ENCODE measurements around the gene SRSF10. TPM values are rescaled to one million over a fixed set of nuclear protein-coding genes. Genes with fewer than 3 reads are reported as not detected.

The SRSF10 gene
- total and polyA plus RNA-seq, 2 donors (not counting 1 experiment from before 2014, with no cell fraction given) = 93.5 to 113 TPM

DNA sequence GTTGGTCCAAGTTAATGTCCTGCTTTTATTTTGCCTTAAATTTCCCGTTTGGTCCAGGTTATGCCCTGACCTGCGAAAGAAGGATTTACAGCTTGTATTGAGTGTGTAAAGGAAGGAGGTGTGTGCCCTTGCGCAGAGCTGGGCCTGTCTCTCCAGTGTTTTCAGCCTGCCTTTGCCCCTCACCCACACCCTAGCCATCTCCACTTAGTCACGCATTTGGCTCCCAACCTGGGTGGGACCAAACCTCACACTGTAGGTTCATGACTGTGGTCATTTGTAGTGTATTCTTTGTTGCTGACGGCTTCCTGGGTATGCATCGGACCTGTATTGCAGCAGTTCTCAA lies 572 bp upstream of the SRSF10 start:
- Histone ChIP-seq H3K27me3 (ENCODE audit: control insufficient read depth, insufficient read depth, low read length) (no peaks in the 10 kb centered on the region), H3K9ac (ENCODE audit: insufficient read depth, low read length) (peak overlapping the region; percentile 100), H3K27ac (ENCODE audit: insufficient read depth, low read length) (peak overlapping the region; percentile 99), H3K9me3 (ENCODE audit: control insufficient read depth, insufficient read depth, low read depth, low read length) (no peaks in the 10 kb centered on the region), H3K4me1 (ENCODE audit: control insufficient read depth, extremely low read depth, insufficient read depth, low read length) (peaks cover 11% of the 10 kb centered on the region), H2AFZ (ENCODE audit: low read length) (peak overlapping the region; percentile 90), H3K79me2 (ENCODE audit: control insufficient read depth, insufficient read depth, low read length) (peaks cover 44% of the 10 kb centered on the region), H3K4me3 (replicated peaks in 1 of 4; ENCODE audit: control extremely low read depth in 1 of 4, insufficient read depth in 1 of 4, low read depth in 3 of 4, low read length in 4 of 4) (peak overlapping the region; percentile 53 to 99 (median 95)), H3K36me3 (ENCODE audit: control insufficient read depth, insufficient read depth, low read length) (no peaks in the 10 kb centered on the region), H4K20me1 (ENCODE audit: control insufficient read depth, extremely low read depth, insufficient read depth, low read length) (peaks cover 3% of the 10 kb centered on the region), H3K4me2 (ENCODE audit: extremely low read depth, insufficient read depth, low read length) (peak overlapping the region; percentile 84)
- no peak for TF ChIP-seq EZH2 (IDR thresholded peaks at IDR 0.05; ENCODE audit: low read length, missing control alignments)
- TF ChIP-seq, protein P1, sequence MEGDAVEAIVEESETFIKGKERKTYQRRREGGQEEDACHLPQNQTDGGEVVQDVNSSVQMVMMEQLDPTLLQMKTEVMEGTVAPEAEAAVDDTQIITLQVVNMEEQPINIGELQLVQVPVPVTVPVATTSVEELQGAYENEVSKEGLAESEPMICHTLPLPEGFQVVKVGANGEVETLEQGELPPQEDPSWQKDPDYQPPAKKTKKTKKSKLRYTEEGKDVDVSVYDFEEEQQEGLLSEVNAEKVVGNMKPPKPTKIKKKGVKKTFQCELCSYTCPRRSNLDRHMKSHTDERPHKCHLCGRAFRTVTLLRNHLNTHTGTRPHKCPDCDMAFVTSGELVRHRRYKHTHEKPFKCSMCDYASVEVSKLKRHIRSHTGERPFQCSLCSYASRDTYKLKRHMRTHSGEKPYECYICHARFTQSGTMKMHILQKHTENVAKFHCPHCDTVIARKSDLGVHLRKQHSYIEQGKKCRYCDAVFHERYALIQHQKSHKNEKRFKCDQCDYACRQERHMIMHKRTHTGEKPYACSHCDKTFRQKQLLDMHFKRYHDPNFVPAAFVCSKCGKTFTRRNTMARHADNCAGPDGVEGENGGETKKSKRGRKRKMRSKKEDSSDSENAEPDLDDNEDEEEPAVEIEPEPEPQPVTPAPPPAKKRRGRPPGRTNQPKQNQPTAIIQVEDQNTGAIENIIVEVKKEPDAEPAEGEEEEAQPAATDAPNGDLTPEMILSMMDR (conservative IDR thresholded peaks at IDR 0.05 in 1 of 2, IDR thresholded peaks at IDR 0.05 in 1 of 2; ENCODE audit: low read depth in 1 of 2, low read length in 2 of 2) = no peak
- DNase-seq (ENCODE audit: low read depth in 2 of 2) = peak; percentile 82 to 85

- TF ChIP-seq EZH2 (IDR thresholded peaks at IDR 0.05; ENCODE audit: low read length, missing control alignments) = no peak
- TF ChIP-seq, protein P1 (conservative IDR thresholded peaks at IDR 0.05 in 1 of 2, IDR thresholded peaks at IDR 0.05 in 1 of 2; ENCODE audit: low read depth in 1 of 2, low read length in 2 of 2) = no peak
- Histone ChIP-seq H2AFZ (ENCODE audit: low read length) (no peak overlapping the region), H3K4me3 (replicated peaks in 1 of 4; ENCODE audit: control extremely low read depth in 1 of 4, insufficient read depth in 1 of 4, low read depth in 3 of 4, low read length in 4 of 4) (peak overlapping the region; percentile 94 to 99 (median 96)), H3K4me2 (ENCODE audit: extremely low read depth, insufficient read depth, low read length) (peak overlapping the region; percentile 83), H3K79me2 (ENCODE audit: control insufficient read depth, insufficient read depth, low read length) (peaks cover 57% of the 10 kb centered on the region), H3K36me3 (ENCODE audit: control insufficient read depth, insufficient read depth, low read length) (no peaks in the 10 kb centered on the region), H4K20me1 (ENCODE audit: control insufficient read depth, extremely low read depth, insufficient read depth, low read length) (peaks cover 3% of the 10 kb centered on the region), H3K9me3 (ENCODE audit: control insufficient read depth, insufficient read depth, low read depth, low read length) (no peaks in the 10 kb centered on the region), H3K4me1 (ENCODE audit: control insufficient read depth, extremely low read depth, insufficient read depth, low read length) (peaks cover 11% of the 10 kb centered on the region), H3K9ac (ENCODE audit: insufficient read depth, low read length) (peak overlapping the region; percentile 100), H3K27me3 (ENCODE audit: control insufficient read depth, insufficient read depth, low read length) (no peaks in the 10 kb centered on the region), H3K27ac (ENCODE audit: insufficient read depth, low read length) (peak overlapping the region; percentile 99)
- DNase-seq (ENCODE audit: low read depth in 2 of 2) = no peak
Observed at GRCh38 chr1:23979387-23979880, 693 bp downstream of the SRSF10 start.

DNA sequence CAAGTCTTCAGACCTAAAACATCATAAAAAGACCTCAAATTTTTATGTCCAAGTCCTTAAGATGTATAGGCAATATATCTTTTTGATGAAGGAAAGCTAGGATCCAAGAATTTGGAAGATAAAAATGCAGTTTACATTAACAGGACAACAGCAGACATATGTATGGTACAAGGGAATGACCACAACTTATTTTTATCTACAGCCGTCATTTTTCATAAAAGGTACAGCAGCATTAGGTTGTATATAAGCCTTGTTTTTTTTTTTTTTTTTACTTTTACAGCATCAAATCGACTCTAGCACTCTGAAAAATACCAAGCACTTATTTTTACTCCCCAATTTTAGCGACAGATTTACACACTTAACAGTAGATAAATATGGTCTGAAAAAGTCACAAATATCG lies 1.3 kb downstream of the SRSF10 start:
- no peaks in the 10 kb centered on the region for H3K9me3 ChIP-seq (ENCODE audit: control insufficient read depth, insufficient read depth, low read depth, low read length)
- H3K4me1 ChIP-seq (ENCODE audit: control insufficient read depth, extremely low read depth, insufficient read depth, low read length) = peaks cover 11% of the 10 kb centered on the region
- peaks cover 63% of the 10 kb centered on the region for H3K79me2 ChIP-seq (ENCODE audit: control insufficient read depth, insufficient read depth, low read length)
- peak overlapping the region; percentile 99 for H3K27ac ChIP-seq (ENCODE audit: insufficient read depth, low read length)
- no peaks in the 10 kb centered on the region for H3K36me3 ChIP-seq (ENCODE audit: control insufficient read depth, insufficient read depth, low read length)
- peak overlapping the region; percentile 100 for H3K9ac ChIP-seq (ENCODE audit: insufficient read depth, low read length)
- no peak for DNase-seq (ENCODE audit: low read depth in 2 of 2)
- peaks cover 3% of the 10 kb centered on the region for H4K20me1 ChIP-seq (ENCODE audit: control insufficient read depth, extremely low read depth, insufficient read depth, low read length)
- TF ChIP-seq, protein P1 (conservative IDR thresholded peaks at IDR 0.05 in 1 of 2, IDR thresholded peaks at IDR 0.05 in 1 of 2; ENCODE audit: low read depth in 1 of 2, low read length in 2 of 2) = no peak
- TF ChIP-seq EZH2 (IDR thresholded peaks at IDR 0.05; ENCODE audit: low read length, missing control alignments) = no peak
- peak overlapping the region; percentile 94 to 99 (median 96) for H3K4me3 ChIP-seq (replicated peaks in 1 of 4; ENCODE audit: control extremely low read depth in 1 of 4, insufficient read depth in 1 of 4, low read depth in 3 of 4, low read length in 4 of 4)
- no peaks in the 10 kb centered on the region for H3K27me3 ChIP-seq (ENCODE audit: control insufficient read depth, insufficient read depth, low read length)
- H2AFZ ChIP-seq (ENCODE audit: low read length) = no peak overlapping the region
- H3K4me2 ChIP-seq (ENCODE audit: extremely low read depth, insufficient read depth, low read length) = peak overlapping the region; percentile 83

All from fibroblast of lung (primary cell).